WTC11 (cell line): ENCODE data around the gene RHOT2. TPM values are rescaled to one million over a fixed set of nuclear protein-coding genes. Genes with fewer than 3 reads are reported as not detected.
A peak's percentile ranks its signal among the peaks of the same experiment; 100 is the strongest.

ENCODE experiments used
- ATAC-seq: fragments of 200-7000 bp; cut with Tn5 transposase; 2 replicates; pipeline ENCODE4 v1.10.0; 2021; ENCODE audit warnings: mild to moderate bottlenecking, moderate library complexity
- CTCF ChIA-PET: fragments of 300-600 bp; sonication (Branson Sonifier 250); formaldehyde crosslinking; loops from one replicate; lab custom pipeline; 2021; ENCODE audit warnings: antibody characterized with exemption; lab: Charles Lee
- POLR2A ChIA-PET: fragments of 350-600 bp; sonication (Branson Sonifier 250); formaldehyde crosslinking; loops from one replicate; lab custom pipeline; 2021; ENCODE audit warnings: antibody characterized with exemption; lab: Charles Lee
- DNase-seq: peaks from one replicate; pipeline ENCODE4 v3.0.0; 2021; ENCODE audit warnings: low spot score
- H3K27ac Mint-ChIP-seq: 2 replicates; pipeline ENCODE4 v1.8.0; 2021; ENCODE audit warnings: mixed read lengths
- H3K27me3 Mint-ChIP-seq: 2 replicates; pipeline ENCODE4 v1.8.0; 2021; ENCODE audit warnings: low read depth, mild to moderate bottlenecking, moderate library complexity, mixed read lengths
- H3K36me3 Mint-ChIP-seq: 2 replicates; pipeline ENCODE4 v1.8.0; 2021; ENCODE audit warnings: mixed read lengths
- H3K4me1 Mint-ChIP-seq: 2 replicates; pipeline ENCODE4 v1.8.0; 2022; ENCODE audit warnings: mixed read lengths
- H3K4me3 Mint-ChIP-seq: 2 replicates; pipeline ENCODE4 v1.8.0; 2021; ENCODE audit warnings: mild to moderate bottlenecking, moderate library complexity, mixed read lengths
- H3K9me3 Mint-ChIP-seq: 2 replicates; pipeline ENCODE4 v1.8.0; 2021; ENCODE audit warnings: mixed read lengths
- ATF1 ChIP-seq: sonication (generic); formaldehyde crosslinking; IDR thresholded peaks from 2 replicates; pipeline ENCODE4 v1.8.1; 2023; ENCODE audit warnings: mild to moderate bottlenecking, moderate library complexity, missing genetic modification reagents
- ATF2 ChIP-seq: sonication (generic); formaldehyde crosslinking; IDR thresholded peaks from 2 replicates; pipeline ENCODE4 v1.8.1; 2022; ENCODE audit warnings: low read depth, missing genetic modification reagents, borderline replicate concordance
- CREM ChIP-seq: sonication (generic); formaldehyde crosslinking; IDR thresholded peaks from 2 replicates; pipeline ENCODE4 v1.8.1; 2022; ENCODE audit warnings: mild to moderate bottlenecking, missing genetic modification reagents, moderate library complexity
- CTCF ChIP-seq: fragments of 200-600 bp; IDR thresholded peaks from 2 replicates; pipeline ENCODE4 v1.8.0; 2022; ENCODE audit warnings: antibody characterized with exemption
- ETV6 ChIP-seq: sonication (generic); formaldehyde crosslinking; IDR thresholded peaks from 2 replicates; pipeline ENCODE4 v1.8.1; 2022; ENCODE audit warnings: mild to moderate bottlenecking, missing genetic modification reagents
- FOXJ3 ChIP-seq: sonication (generic); formaldehyde crosslinking; IDR thresholded peaks from 2 replicates; pipeline ENCODE4 v1.9.0; 2021; ENCODE audit warnings: missing genetic modification reagents, mild to moderate bottlenecking, borderline replicate concordance
- FOXK1 ChIP-seq: sonication (generic); formaldehyde crosslinking; IDR thresholded peaks from 2 replicates; pipeline ENCODE4 v1.8.0; 2022; ENCODE audit warnings: mild to moderate bottlenecking, moderate library complexity, missing genetic modification reagents
- MLX ChIP-seq: sonication (generic); formaldehyde crosslinking; IDR thresholded peaks from 2 replicates; pipeline ENCODE4 v1.8.1; 2023; ENCODE audit warnings: mild to moderate bottlenecking, missing genetic modification reagents, moderate library complexity
- SOX15 ChIP-seq: fragments of 250-450 bp; sonication (Bioruptor Pico); IDR thresholded peaks from 2 replicates; pipeline ENCODE4 v1.9.0; 2021; ENCODE audit warnings: mild to moderate bottlenecking
- TEAD1 ChIP-seq: sonication (generic); formaldehyde crosslinking; IDR thresholded peaks from 2 replicates; pipeline ENCODE4 v1.8.0; 2022; ENCODE audit warnings: mild to moderate bottlenecking, missing genetic modification reagents
- ZNF232 ChIP-seq: sonication (generic); formaldehyde crosslinking; IDR thresholded peaks from 2 replicates; pipeline ENCODE4 v1.8.0; 2022; ENCODE audit warnings: mild to moderate bottlenecking, missing genetic modification reagents
- ZNF317 ChIP-seq: sonication (generic); formaldehyde crosslinking; IDR thresholded peaks from 2 replicates; pipeline ENCODE4 v1.8.1; 2023; ENCODE audit warnings: low read depth, mild to moderate bottlenecking, moderate library complexity, missing genetic modification reagents, borderline replicate concordance
- ZNF512 ChIP-seq: sonication (generic); formaldehyde crosslinking; IDR thresholded peaks from 2 replicates; pipeline ENCODE4 v1.8.1; 2022; ENCODE audit warnings: missing genetic modification reagents, borderline replicate concordance
- ZNF671 ChIP-seq: fragments of 250-450 bp; sonication (Bioruptor Pico); IDR thresholded peaks from 2 replicates; pipeline ENCODE4 v1.8.0; 2021; ENCODE audit warnings: mild to moderate bottlenecking
- total RNA-seq: library from RNA; stranded (reverse); gene quantifications from 3 replicates; pipeline ENCODE4 v1.2.3, GENCODE V29; 2021
- TF ChIP-seq, protein P1 (sequence below): fragments of 250-450 bp; sonication (Bioruptor Pico); IDR thresholded peaks from 2 replicates; pipeline ENCODE4 v2.1.2; 2022; ENCODE audit warnings: mild to moderate bottlenecking, moderate library complexity
- TF ChIP-seq, protein P2 (sequence below): sonication (generic); formaldehyde crosslinking; IDR thresholded peaks from 2 replicates; pipeline ENCODE4 v1.8.0; 2022; ENCODE audit warnings: mild to moderate bottlenecking, missing genetic modification reagents

RHOT2 gene
- total RNA-seq, 1 experiment from 2014 or later, result 285 TPM

GRCh38 chr16:640614-641013, 27.3 kb upstream of the RHOT2 start:
- no peak for ATAC-seq
- DNase-seq, result no peak
- no peaks in the 10 kb centered on the region for H3K9me3 Mint-ChIP-seq
- peaks cover 26% of the 10 kb centered on the region for H3K4me1 Mint-ChIP-seq
- H3K36me3 Mint-ChIP-seq, result no peaks in the 10 kb centered on the region
- POLR2A ChIA-PET, result no interaction called here
- peaks cover 4% of the 10 kb centered on the region; the same call in 1 of the 2 replicates for H3K27me3 Mint-ChIP-seq
- peak overlapping the region; percentile 51 for H3K4me3 Mint-ChIP-seq
- TF ChIP-seq ZNF671 (CRISPR knock-in tag) (no peak), ATF2 (CRISPR knock-in tag) (no peak), ZNF232 (no peak), ATF1 (CRISPR knock-in tag) (no peak), TEAD1 (CRISPR knock-in tag) (no peak), FOXJ3 (no peak), FOXK1 (no peak), CREM (CRISPR knock-in tag) (no peak), ETV6 (CRISPR knock-in tag) (no peak), ZNF317 (CRISPR knock-in tag) (no peak), CTCF (no peak), MLX (CRISPR knock-in tag) (no peak), SOX15 (no peak), ZNF512 (no peak)
- TF ChIP-seq, protein P1, sequence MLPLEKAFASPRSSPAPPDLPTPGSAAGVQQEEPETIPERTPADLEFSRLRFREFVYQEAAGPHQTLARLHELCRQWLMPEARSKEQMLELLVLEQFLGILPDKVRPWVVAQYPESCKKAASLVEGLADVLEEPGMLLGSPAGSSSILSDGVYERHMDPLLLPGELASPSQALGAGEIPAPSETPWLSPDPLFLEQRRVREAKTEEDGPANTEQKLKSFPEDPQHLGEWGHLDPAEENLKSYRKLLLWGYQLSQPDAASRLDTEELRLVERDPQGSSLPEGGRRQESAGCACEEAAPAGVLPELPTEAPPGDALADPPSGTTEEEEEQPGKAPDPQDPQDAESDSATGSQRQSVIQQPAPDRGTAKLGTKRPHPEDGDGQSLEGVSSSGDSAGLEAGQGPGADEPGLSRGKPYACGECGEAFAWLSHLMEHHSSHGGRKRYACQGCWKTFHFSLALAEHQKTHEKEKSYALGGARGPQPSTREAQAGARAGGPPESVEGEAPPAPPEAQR (CRISPR knock-in tag), result no peak
- TF ChIP-seq, protein P2, sequence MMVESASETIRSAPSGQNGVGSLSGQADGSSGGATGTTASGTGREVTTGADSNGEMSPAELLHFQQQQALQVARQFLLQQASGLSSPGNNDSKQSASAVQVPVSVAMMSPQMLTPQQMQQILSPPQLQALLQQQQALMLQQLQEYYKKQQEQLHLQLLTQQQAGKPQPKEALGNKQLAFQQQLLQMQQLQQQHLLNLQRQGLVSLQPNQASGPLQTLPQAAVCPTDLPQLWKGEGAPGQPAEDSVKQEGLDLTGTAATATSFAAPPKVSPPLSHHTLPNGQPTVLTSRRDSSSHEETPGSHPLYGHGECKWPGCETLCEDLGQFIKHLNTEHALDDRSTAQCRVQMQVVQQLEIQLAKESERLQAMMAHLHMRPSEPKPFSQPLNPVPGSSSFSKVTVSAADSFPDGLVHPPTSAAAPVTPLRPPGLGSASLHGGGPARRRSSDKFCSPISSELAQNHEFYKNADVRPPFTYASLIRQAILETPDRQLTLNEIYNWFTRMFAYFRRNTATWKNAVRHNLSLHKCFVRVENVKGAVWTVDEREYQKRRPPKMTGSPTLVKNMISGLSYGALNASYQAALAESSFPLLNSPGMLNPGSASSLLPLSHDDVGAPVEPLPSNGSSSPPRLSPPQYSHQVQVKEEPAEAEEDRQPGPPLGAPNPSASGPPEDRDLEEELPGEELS (CRISPR knock-in tag), result no peak
- CTCF ChIA-PET, result no interaction called here
- no peak overlapping the region for H3K27ac Mint-ChIP-seq
